Left colon (tissue), 2 donors: ENCODE results near the gene TANGO2. TPM values are rescaled to one million over a fixed set of nuclear protein-coding genes. Genes with fewer than 3 reads are reported as not detected.

Source experiments
- ATAC-seq: fragments of 200-7000 bp; cut with Tn5 transposase; one replicate; pipeline ENCODE4 v1.9.1; 2020; ENCODE audit warnings: mild to moderate bottlenecking, moderate library complexity
- DNase-seq, 2 donors: peaks; one replicate each; pipeline ENCODE4 v3.0.0-alpha.2; 2020
- intact Hi-C, 2 donors: fragments of 100-400 bp; cut with DNase I in 1 of 2; cut with micrococcal nuclease in 1 of 2; formaldehyde crosslinking; loops; one replicate each; pipeline versions ENCODE4 v1.11.2 to v1.14.0; 2022; cut with DNase I, micrococcal nuclease
- total RNA-seq, 2 donors: library from RNA; stranded (reverse); fragmentation: NEBNext Ultra II Directional; extraction: Animal tissue kit (Norgen Biotek cat#: 25700); gene quantifications; one replicate each; pipeline ENCODE4 v1.2.1, GENCODE V29; 2021
- donor health status: DM: no; HTN: no; CAD: no.
- donor health status: DM: yes; HTN: yes; CAD: no.

Gene TANGO2
- total RNA-seq, 2 donors from 2014 or later: 28.7 to 29.9 TPM

GRCh38 chr22:19992481-19992911 lies 28.4 kb upstream of the TANGO2 start:
- ATAC-seq (no peak), DNase-seq (no peak)
- intact Hi-C loops: no loop called here

- no peak for ATAC-seq
- intact Hi-C loops: no loop called here
Measured at GRCh38 chr22:19992921-19993355, 28.0 kb upstream of the TANGO2 start.

GRCh38 chr22:19993926-19994325 lies 27.0 kb upstream of the TANGO2 start:
- DNase-seq: no peak
- intact Hi-C loops: no loop called here
- ATAC-seq: no peak

More at GRCh38 chr22:19992921-19993355, 28.0 kb upstream of the TANGO2 start:
- no peak for DNase-seq

DNA sequence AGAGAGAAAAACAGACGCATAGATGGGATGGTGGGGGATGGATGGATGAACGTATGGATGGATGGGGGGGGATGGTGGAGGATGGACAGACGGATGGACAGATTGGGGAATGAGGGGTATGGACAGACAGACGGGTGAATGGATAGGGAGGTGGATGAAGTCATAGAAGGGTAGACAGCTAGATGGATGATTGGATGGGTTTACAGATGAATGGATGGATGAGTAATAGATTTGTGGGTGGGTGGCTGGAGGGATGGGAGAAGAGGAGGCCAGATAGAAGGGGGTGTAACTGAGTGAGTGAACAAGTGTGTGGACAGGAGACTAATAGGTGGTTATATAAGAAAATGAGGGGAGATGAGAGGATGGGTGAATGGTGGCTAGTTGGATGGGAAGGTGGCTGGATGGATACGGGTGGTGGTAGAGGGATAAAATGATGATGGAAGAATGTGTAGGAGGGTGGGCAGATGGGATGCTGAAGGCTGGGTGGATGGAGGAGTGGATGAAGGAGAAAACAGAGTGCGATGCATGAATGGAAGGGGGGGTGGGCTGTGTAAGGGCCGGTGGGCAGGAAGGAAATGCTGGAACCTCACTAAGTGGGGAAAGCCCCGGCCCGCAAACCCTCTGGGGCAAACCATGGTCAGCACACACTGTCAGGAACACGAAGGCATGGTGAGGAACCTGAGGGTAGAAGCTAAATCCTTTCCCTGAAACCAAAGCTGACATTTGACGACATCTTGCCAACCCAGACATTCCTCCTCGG lies 25.9 kb upstream of the TANGO2 start:
- intact Hi-C loops: no loop called here
- ATAC-seq (no peak), DNase-seq (no peak)

DNA sequence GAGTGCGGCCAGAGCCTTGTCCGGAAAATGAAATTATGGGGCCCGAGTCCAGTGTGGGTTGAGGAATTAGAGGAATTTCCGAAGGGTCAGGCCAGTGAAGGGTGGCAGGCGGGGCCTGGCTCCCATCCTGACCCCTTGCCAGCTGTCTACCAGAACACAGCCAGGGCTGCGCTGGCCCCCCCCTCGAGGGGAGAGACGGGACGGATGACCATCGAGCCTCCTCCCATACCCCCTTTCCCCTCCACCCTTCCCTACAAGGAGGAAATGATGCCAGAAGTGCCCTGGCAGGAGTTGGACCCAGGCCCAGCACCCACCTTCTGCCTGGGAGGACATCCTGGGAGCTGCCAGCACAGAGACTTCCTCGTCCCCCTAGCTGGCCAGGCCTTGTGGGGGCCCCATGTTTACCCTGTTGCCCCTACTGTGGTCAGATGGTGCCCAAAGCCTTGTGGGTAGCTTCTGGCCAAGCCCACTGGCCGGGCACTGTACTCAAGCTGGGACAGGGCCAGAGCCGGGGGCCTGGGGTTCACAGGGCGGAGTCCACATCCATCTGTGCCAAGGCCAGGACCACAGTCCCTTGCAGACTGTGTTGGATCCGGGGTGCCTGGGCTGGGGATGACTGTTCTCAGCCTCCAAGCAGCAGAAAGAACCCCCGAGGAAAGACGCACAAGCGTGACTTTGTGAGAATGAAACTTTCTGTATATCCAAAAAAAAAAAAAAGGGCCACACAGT lies 25.1 kb upstream of the TANGO2 start:
- DNase-seq (no peak), ATAC-seq (no peak)

DNA sequence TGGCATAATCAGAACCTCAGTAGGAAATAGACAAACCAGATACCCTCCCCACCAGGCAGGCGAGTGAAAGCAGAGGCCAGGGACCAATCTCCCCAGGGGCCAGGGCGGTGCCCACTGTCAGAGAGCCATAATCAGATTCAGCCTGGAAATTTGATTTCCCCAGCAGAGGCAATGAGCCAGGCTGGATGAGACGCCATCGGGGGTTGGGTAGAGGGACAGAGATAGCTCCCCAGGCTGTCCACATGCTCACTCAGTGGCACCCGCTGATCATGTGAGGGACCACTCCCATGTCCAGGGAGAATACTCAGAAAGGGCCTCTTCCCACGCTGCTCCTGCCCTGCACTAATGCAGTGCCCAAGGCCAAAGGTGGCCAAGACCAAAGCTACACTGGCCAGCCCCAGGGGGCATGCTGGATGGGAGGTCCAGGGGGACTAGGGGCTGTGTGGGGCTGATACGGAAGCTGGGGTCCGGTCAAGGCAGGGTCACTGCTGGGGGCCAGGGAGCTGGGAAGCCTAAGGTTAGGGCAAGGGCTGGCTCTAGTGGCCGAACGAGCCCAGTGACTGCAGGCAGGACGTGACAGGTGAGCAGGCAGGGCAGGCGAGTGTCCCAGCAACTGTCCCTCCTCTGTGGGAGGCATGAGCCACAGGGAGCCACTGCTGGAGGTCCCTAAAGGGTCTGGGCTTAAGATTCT lies 24.1 kb upstream of the TANGO2 start:
- intact Hi-C loops: no loop called here
- ATAC-seq: no peak
- DNase-seq: no peak

More for the DNA sequence above, 25.1 kb upstream of the TANGO2 start:
- intact Hi-C loops: no loop called here

DNA sequence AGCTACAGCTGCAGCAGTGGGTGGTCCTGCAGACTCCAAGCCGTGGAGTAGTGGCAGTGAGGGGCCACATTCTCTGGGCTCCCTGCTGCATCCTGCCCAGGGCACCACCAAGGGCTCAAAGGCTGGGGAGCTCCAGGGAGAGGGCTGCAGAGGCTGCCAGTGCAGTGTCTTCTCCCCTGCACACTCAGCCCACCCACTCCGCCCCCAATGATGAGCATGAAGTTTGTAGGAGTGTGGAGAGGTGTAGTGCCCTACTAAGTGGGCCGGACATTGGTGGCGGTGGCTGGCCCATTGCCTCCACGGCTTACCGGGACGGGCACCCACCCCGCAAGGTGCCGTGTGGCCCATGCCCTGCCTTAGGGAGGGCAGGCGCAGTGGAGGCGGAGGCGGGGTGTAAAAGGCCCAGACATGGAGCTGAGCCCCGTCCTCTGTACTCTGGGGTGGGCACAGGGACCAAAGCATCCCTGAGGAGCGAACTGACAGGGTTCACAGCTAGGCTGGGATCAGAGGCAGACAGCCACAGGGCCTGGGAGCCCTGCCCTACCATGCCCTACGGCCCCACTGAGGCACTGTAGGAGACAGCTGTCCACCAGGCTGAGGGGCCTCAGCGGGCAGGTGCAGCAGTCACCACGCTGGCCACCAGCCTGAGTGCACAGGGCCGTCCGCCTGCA lies 23.2 kb upstream of the TANGO2 start:
- intact Hi-C loops: no loop called here
- ATAC-seq (no peak), DNase-seq (no peak)

DNA sequence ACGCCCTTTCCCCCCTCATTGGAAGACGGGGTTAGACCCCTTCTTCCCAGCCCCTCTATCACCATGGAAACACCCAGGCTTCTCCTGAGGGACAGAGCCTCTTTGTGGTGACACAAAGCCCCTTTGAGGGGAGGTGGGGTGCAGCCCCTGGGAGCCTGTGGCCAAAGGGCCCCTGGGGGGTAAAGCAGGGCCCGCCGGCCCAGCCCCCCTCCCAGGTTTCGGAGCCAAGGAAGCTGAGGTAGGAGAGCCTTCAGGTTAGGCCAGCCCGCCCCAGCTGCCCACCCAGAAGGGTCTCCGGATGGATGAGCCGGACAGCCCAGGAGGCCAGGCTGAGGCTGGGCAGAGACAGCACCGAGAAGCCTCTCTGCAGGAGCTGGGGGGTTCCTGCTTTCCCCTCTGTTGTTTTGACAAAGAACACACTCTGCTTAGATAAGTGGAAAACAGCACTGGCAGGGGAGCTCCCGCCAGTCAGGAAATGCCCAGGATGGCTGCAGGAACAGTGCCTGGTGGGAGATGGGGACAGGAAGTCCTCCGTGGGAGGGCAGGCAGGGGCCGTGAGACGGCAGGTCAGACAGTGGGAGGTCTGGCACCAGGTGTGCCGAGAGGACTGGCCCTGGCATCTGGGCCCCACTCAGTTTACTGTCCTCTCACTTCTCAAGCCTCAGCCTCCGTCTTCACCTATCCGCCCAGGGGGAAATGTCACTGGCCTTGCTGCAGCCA lies 22.5 kb upstream of the TANGO2 start:
- ATAC-seq (no peak), DNase-seq (no peak)
- intact Hi-C loops: no loop called here

DNA sequence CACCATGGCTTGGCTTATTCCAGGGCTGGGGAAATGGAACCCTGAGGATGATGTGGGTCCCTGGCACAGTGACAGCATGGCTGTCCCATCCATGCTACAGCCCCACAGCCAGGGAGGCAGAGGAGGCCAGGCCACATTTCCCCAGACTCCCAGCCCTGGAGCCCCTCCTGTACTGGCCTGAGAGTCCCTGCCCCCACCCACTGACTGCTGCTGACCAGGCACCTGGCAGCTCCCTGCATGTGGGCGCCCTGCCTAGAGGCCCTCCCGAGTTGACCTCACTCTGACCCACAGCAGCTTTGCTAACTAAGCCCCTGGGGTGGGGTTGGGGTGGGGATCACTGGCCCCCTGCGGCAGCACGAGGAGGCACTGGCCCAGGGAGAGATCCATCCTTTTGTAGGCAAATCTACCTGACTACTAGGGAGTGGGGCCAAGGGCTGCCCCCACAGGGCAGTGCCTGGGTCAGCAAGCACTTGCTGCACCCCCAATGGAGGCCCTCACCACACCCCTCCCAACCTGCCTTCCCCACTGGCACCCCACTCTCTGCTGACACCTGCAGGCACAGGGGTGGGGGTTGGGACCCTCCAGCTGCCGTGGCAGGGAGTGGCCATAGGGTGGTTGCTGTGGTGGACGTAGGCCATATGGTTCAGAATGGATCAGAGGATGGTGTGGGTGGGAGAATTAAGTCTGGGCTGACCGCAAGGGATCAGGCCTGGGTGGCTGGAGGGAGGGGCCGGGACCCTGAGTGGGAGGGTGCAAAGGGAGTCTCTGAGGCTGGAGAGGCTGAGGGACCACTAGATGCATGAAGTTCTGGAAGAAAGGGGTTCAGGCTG lies 21.7 kb upstream of the TANGO2 start:
- DNase-seq (no peak), ATAC-seq (no peak)
- intact Hi-C loops: no loop called here

- intact Hi-C loops: no loop called here
- ATAC-seq: no peak
- no peak for DNase-seq
Measured at GRCh38 chr22:20000246-20001081, 20.4 kb upstream of the TANGO2 start.

DNA sequence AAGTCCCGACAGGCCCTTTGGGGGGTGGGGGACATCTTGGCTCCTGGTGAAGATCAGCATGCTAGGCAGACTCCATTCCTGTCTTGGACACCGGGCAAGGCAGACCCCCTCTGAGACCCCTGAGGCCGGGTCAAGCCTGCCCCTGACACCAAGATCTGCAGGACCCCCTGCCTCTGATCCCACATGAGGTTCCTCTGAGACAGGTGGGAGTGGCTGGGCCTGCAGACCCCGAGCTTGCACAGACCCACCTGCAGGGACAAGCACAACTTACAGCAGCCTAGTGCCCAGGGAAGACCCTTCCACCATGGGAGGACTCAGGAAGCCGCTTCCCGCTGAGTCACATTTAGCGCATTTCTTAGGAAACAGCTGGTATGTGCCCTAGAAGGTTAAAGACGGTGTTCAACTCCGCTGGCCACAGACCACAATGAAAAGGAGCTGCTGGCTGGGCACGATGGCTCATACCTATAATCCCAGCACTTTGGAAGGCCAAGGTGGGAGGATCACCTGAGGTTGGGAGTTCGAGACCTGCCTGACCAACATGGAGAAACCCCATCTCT lies 19.8 kb upstream of the TANGO2 start:
- DNase-seq (no peak), ATAC-seq (no peak)
- intact Hi-C loops: no loop called here

GRCh38 chr22:20002128-20002527 lies 18.8 kb upstream of the TANGO2 start:
- ATAC-seq: no peak
- DNase-seq: no peak
- intact Hi-C loops: no loop called here

DNA sequence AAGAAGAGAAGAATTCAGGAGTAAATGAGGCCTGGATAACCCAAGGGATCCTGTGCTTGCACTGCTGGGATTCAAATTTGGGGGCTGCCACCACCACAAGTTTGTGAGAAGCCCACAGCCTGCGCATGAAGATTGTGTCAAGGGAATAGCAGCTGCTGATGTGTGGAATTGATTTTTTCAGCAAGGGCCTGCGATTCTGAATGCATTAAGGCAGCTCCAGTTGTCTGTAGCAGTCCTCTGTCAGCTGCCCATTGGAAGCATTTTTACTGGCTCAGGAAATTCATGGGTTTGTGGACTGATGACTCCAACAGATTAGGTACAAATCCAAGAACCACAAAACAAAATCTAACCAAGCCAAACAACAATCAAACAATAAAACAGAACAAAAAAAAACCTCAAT lies 18.3 kb upstream of the TANGO2 start:
- DNase-seq: no peak
- no peak for ATAC-seq
- intact Hi-C loops: no loop called here

GRCh38 chr22:20003304-20003703 lies 17.6 kb upstream of the TANGO2 start:
- DNase-seq (no peak), ATAC-seq (no peak)
- intact Hi-C loops: no loop called here

- intact Hi-C loops: no loop called here
- DNase-seq: no peak
- no peak for ATAC-seq
Measured at GRCh38 chr22:20004464-20004863, 16.4 kb upstream of the TANGO2 start.

DNA sequence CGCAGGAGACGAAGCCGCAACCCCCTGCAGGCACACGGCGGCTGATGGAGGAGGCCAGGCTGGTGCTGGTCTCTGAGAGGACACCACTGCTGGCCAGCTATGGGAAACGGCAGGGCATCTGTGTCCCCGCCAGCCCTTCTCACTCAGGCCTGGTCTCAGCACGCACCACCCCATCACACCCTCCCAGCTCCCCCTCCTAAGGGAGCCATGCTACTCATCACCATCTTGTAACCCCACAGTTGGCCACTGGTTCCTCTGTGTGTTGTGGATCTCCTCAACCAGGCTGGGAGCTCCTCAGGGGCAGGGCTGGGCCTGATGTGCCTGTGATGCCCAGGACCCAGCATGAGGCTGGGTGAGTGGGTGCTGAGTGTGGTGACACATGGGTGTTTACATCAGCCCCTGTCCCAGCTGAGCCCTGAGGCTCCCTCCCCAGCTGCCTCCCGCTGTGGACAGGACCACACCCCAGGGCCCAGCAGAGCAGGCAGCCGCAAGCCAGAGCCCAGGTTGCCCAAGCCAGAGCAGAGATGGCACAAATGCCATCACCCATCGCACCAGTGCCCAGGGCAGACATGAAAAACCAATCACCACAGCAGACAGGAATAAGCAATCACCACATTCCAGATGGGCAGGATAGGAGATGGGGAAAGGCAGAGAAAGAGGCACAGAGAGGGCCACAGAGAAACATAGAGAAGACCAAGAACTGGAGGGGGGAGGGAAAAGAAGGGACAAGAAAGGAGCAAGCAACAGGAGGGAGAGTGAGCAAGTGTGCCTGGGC lies 12.5 kb upstream of the TANGO2 start:
- ATAC-seq: no peak
- no peak for DNase-seq
- intact Hi-C loops: loop anchor here in 1 of 2 donors (5.0 kb wide), 1 partner anchor 36 kb away; no protein-coding TSS in a partner anchor
